GM21390 (cell line): ENCODE results near the gene ZSWIM5.
"Not testable (repeated sequence)": the region's sequence is repeated elsewhere in the genome, so short reads cannot be mapped to it uniquely, and the experiment has no call there.

Experiments
- ATAC-seq: cut with Tn5 transposase; IDR thresholded peaks from one replicate; pipeline ENCODE4 v1.9.1; 2021; ENCODE audit not compliant: unreplicated experiment

ZSWIM5 gene

GRCh38 chr1:45097944-45098343 is 108.5 kb downstream of the ZSWIM5 start:
- ATAC-seq, result no peak

DNA sequence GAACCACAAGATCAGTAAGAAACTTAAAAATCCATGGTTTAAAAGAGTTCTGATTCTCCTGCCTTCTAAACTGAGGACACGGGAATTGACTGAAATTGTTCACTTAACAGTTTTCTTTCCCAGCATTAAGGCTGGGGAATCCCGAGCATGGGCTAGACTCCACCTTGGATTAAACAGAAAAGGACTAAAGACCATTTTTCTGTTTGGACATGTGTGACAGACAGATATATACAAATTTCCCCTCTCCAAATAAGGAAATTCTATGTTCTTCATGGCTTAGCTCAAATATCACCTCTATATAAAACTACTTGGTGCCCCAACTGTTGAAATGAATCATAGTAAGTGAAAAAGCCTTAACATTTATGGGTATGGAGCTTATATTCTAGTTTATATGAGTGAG is 109.3 kb downstream of the ZSWIM5 start:
- ATAC-seq, result no peak

DNA sequence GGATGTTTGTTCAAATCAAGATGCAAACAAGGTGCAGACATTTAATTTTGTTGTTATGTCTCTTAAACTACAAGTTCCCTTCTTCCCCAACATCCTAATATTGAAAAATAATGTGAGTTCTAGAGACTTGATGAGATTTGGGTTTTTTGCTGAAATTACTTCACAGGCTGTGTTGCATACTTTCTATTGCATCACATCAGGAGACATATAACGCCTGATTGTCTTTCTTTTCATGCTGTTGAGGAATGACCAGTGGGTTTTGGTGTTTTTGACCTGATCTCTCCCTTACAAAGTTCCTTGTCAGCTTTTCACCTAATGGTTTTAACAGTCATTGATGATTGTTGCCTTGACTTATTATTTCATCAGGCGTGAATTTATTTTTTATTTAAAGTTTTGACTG is 111.0 kb downstream of the ZSWIM5 start:
- no peak for ATAC-seq

DNA sequence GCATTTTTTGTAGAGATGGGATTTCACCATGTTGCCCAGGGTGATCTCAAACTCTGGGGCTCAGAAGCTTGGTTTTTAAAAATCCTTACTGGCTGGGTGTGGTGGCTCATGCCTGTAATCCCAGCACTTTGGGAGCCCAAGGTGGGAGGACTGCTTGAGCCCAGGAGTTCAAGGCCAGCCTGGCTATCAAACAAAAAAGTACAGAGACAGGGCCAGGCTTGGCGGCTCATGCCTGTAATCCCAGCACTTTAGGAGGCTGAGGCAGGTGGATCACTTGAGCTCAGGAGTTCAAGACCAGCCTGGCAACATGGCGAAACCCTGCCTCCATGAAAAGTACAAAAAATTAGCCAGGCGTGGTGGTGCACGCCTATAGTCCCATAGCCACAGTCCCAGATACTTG is 112.0 kb downstream of the ZSWIM5 start:
- not testable (repeated sequence) for ATAC-seq

- ATAC-seq, result no peak
Observed at GRCh38 chr1:45093334-45093733, 113.1 kb downstream of the ZSWIM5 start.

DNA sequence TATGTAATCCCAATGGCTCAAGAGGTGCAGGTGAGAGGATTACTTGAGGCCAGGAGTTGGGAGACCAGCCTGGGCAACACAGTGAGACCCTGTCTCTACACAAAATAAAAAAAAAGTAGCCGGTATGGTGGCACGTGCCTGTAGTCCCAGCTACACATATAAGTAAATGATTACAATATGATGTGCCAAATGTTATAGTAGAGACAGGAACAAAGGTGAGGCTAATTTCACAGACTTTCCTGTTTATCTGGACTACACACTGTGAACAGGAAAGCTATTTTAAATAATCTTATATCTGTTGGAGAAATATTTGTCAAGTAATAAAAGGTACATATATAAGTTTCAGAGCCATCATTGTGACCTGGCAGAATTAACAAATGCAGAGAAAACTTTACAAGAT is 116.7 kb downstream of the ZSWIM5 start:
- ATAC-seq, result no peak

DNA sequence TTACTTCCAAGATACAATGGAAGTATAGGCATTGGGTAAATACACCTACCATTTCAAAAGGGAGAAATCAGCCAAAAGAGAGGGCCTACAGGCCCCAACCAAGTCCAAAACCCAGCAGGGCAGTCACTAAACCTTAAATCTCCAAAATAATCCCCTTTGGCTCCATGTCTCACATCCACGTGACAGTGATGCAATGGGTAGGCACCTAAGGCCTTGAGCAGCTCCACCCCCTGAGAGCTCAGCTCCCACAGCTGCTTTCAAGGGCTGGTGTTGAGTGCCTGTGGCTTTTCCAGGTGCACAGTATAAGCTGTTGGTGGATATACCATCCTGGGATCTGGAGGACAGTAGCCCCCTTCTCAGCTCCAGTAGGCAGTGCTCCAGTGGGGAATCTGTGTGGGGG is 121.8 kb downstream of the ZSWIM5 start:
- ATAC-seq, result no peak

DNA sequence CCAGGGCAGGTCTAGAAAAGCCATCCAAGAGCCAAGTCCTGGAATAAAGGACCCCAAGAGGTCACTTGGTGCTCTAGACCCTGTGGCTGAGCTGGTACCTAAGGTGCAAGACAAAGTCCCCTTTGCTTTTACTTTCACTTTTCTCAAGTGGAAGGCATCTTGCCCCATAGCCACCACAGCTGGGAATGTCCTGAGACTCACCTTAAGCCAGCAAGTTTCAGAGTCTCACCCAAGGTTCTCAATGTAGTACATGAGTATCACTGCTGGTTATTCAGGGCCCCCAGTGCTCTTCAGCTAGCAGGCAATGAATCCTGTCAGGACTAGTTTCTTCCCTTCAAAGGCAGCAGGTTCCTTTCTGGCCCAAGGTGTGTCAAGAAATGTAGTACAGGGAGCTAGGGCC is 126.9 kb downstream of the ZSWIM5 start:
- ATAC-seq, result no peak

- ATAC-seq, result not testable (repeated sequence)
Observed at GRCh38 chr1:45076959-45077358, 129.4 kb downstream of the ZSWIM5 start.

DNA sequence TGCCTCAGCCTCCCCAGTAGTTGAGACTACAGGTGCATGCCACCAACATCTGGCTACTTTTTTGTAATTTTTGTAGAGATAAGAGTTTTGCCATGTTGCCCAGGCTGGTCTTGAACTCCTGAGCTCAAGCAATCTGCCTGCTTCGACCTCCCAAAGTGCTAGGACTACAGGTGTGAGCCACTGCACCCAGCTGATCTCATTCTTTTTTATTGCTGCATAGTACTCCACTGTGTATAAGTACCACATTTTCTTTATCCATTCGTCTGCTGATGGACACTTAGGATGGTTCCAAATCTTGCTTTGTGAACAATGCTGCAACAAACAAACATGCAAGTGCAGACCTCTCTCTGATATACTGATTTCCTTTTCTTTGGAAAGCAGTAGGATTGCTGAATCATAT is 134.8 kb downstream of the ZSWIM5 start:
- ATAC-seq, result no peak

DNA sequence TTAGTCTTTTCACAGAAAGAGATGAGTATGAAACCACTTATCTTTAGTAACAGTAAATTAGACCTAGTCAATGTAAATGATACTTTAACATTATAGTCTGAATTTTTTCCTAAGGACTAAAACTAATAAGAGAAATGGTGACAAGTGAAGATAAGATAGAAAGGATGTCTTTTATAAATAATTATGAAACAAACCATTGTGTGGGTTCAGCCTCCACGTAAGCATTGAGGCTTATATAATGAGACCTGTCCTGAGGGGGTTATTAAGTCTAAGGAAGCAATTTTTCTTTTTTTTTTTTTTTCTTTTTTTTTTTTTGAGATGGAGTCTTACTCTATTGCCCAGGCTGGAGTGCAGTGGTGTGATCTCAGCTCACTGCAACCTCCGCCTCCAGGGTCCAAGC is 138.6 kb downstream of the ZSWIM5 start:
- ATAC-seq, result no peak

- no peak for ATAC-seq
Observed at GRCh38 chr1:45065083-45065482, 141.3 kb downstream of the ZSWIM5 start.

DNA sequence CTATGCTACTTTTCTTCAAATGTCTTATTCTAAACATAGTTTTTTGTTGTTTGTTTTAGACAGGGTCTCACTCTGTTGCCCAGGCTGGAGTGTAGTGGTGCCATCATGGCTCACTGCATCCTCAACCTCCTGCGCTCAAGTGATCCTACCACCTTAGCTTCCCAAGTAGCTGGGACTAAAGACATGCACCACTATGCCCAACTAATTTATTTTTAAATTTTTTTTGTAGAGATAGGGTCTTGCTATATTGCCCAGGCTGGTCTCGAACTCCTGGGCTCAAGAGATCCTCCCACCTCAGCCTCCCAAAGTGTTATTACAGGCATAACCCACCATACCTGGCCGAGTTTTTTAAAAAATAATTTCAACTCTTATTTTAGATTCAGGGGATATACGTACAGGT is 143.9 kb downstream of the ZSWIM5 start:
- not testable (repeated sequence) for ATAC-seq

DNA sequence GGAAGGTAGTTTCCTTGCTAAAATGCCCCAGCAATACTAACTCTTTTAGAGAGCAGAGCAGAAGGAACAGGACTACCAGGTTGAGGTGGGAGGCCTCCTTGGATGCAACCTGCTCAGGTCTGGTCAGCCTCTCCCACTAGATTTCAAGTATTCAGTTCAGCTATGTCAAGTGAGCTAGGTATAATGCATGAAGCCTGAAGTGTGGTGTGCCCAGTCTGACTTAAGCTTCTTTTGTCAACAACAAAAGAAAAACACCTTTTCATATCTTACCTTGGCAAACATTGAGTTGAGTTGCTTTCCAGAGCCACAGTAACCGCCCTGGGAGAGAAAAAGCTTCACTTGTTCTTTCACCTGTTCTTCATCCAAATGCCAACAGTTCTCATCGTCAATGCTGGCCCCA is 146.6 kb downstream of the ZSWIM5 start:
- ATAC-seq, result no peak

- no peak for ATAC-seq
Observed at GRCh38 chr1:45057542-45057941, 148.9 kb downstream of the ZSWIM5 start.

GRCh38 chr1:45051005-45051772 is 155.2 kb downstream of the ZSWIM5 start:
- ATAC-seq, result no peak

DNA sequence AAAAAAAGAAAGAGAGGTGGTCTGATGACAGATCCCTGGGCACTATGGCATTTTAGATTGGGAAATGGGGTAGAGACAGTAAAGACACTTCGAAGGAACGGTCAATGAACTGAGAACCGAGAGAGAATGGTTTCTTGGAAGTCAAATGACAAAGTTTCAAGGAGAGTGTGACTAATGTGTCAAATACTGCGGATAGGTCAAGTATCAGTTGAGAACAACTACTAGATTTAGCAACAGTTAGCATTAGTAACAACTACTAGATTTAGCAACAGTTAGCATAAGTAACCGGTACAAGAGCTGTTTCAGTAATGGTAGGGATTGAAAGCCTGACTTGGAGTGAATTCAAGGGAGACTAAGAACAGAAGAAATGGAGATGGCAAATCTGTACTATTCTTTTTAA is 159.4 kb downstream of the ZSWIM5 start:
- no peak for ATAC-seq

DNA sequence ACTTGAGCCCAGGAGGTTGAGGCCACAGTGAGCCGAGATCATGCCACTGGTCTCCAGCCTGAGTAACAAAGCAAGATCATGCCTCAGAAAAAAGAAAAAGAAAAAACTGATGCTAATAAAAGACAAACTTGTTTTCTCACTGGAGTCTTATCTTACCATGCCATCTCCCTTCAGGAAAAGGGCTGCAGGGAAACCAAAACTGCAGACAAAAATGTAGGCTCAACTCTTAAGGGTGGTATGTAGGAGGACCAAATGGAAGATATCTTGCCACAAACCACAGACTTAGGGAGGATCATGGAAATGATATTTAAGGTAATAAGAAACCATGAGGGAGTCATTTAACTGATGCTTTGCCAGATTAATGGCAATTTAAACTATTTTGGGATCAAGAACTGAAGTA is 161.5 kb downstream of the ZSWIM5 start:
- ATAC-seq, result no peak

DNA sequence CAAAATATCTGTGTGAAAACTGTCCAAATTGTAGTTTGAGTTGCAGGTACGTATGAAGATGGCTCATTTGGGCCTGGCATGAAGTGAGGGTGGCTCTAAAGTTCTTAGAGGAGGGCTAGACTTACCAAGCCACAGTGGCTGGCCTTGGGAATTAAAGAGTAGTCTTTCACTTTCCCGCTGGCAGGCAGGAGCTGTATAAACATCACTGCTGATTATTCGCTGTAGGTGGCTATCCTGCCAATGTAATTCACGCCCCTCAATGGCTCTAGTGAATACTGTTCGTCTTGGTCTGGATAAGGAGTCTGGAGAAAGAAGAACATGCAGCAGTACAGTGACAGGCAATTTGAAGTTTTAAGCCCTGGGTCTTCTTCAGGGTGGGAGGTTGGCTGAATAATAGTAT is 163.3 kb downstream of the ZSWIM5 start:
- ATAC-seq, result no peak

DNA sequence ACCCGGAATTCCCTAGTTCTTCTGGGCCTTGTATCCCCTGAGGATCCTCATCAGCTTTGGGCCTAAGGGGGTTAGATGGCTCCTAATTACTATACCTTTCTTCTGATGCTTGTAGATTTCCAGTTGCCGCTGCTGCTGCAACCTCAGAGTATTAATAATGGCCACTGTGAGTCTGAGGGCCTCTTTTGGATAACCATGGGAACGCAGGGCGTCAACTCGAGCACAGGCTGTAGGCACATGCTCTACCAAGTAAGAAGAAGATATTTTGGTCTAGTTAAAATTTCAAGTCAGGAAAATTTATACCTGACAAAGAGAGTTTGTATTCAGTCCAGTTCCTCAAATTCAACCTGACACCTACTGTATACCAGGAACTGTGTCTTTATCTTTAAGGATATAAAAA is 166.1 kb downstream of the ZSWIM5 start:
- no peak for ATAC-seq

DNA sequence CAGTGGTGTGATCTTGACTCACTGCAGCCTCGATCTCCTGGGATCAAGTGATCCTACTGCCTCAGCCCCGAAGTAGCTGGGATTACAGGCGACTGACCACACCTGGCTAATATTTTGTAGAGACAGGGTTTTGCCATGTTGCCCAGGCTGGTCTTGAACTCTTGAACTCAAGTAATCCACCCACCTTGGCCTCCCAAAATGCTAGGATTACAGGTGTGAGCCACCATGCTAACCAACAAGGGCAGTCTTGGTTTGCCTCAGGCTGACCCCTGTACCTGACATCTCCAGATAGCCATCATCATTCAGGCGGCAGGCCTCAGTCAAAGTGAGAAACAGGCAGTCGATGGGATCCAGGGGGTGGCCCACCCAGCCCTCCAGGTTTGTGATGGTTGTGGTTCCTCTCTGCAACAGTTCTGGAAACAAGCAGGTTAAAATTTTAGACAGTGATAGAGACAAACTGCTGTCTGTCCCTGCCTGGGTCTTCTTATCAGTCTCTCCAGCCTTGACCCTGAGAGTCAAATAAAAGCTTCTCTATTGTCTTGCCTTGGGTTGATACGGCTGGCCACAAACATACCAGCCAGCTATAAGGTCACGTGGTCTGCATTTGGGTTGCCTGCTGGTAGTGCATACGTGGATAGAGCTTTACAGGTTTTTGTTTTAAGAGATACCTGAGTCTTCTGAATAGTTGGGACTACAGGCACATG is 167.6 kb downstream of the ZSWIM5 start:
- no peak for ATAC-seq

- no peak for ATAC-seq
Observed at GRCh38 chr1:45038240-45038639, 168.2 kb downstream of the ZSWIM5 start.

DNA sequence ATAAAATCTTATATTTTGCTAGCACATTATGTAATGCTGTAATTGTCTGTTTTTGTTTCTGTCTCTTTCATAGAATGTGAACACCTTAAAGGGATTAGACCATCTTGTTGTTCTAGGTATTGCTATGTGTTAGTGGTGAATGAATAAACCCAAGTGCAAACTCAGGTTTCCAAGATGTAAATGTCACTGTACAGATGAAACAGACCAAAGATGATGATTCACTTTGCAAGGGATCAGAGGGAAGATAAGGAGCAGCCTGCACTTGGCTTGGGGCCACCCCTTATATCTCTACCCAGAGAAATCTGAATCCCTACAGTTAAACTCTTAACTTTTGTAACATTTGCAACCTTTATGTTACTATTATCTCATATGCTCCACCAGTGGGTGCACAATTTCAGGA is 168.9 kb downstream of the ZSWIM5 start:
- no peak for ATAC-seq
